Endodermal cell (in vitro differentiated cells): ENCODE measurements around the gene ABI3. TPM values are rescaled to one million over a fixed set of nuclear protein-coding genes. Genes with fewer than 3 reads are reported as not detected.

Source experiments
- DNase-seq: peaks from one replicate; pipeline ENCODE4 v3.0.0-alpha.2; 2017
- H3K27ac ChIP-seq: 2 replicates; pipeline ENCODE4 v1.5.1; 2013; ENCODE audit warnings: mild to moderate bottlenecking, low read depth, low read length, moderate library complexity
- H3K27me3 ChIP-seq: 2 replicates; pipeline ENCODE4 v1.6.1; 2013; ENCODE audit warnings: mild to moderate bottlenecking, low read length, moderate library complexity; ENCODE audit not compliant: insufficient read depth, control insufficient read depth, poor library complexity, severe bottlenecking
- H3K36me3 ChIP-seq: 2 replicates; pipeline ENCODE4 v1.7.0; 2013; ENCODE audit warnings: mild to moderate bottlenecking, low read length, moderate library complexity; ENCODE audit not compliant: control insufficient read depth, insufficient read depth
- H3K4me1 ChIP-seq: one replicate; pipeline ENCODE4 v1.7.0; 2013; ENCODE audit warnings: low read length; ENCODE audit not compliant: control insufficient read depth, insufficient read depth
- H3K4me3 ChIP-seq: 2 replicates; pipeline ENCODE4 v1.5.1; 2013; ENCODE audit warnings: mild to moderate bottlenecking, low read length, moderate library complexity
- H3K9ac ChIP-seq: 2 replicates; pipeline ENCODE4 v1.6.1; 2013; ENCODE audit warnings: mild to moderate bottlenecking, low read length, moderate library complexity; ENCODE audit not compliant: poor library complexity, severe bottlenecking; ENCODE audit errors: extremely low read depth
- H3K9me3 ChIP-seq: 2 replicates; pipeline ENCODE4 v1.6.1; 2013; ENCODE audit warnings: mild to moderate bottlenecking, low read length, moderate library complexity; ENCODE audit not compliant: control insufficient read depth
- H3K27ac Mint-ChIP-seq: 2 replicates; pipeline ENCODE4 v1.8.0; 2020; ENCODE audit warnings: mixed read lengths
- H3K27me3 Mint-ChIP-seq: 2 replicates; pipeline ENCODE4 v1.8.0; 2021; ENCODE audit warnings: mild to moderate bottlenecking, mixed read lengths; ENCODE audit not compliant: insufficient read depth
- H3K36me3 Mint-ChIP-seq: 2 replicates; pipeline ENCODE4 v1.8.0; 2020; ENCODE audit warnings: low read depth, mixed read lengths
- H3K4me1 Mint-ChIP-seq: 2 replicates; pipeline ENCODE4 v1.8.0; 2020; ENCODE audit warnings: mixed read lengths
- H3K4me3 Mint-ChIP-seq: 2 replicates; pipeline ENCODE4 v1.8.0; 2020; ENCODE audit warnings: mild to moderate bottlenecking, moderate library complexity, mixed read lengths
- H3K9me3 Mint-ChIP-seq: 2 replicates; pipeline ENCODE4 v1.8.0; 2020; ENCODE audit warnings: mild to moderate bottlenecking, mixed read lengths
- CTCF ChIP-seq: fragments of 200-600 bp; sonication (generic); conservative IDR thresholded peaks from 2 replicates; pipeline ENCODE4 v1.5.0; 2021; ENCODE audit warnings: antibody characterized with exemption, mild to moderate bottlenecking
- WGBS, 2 experiments: methylation state at CpG; one replicate each; pipeline versions ENCODE4 v1.1.5 to v1.1.7; 2013; ENCODE audit warnings: missing lambda C conversion rate in 2 of 2, mixed read lengths in 1 of 2; ENCODE audit not compliant: insufficient coverage in 1 of 2, insufficient read length in 1 of 2; 5-methylcytosine and 5-hydroxymethylcytosine counted together
- total RNA-seq, 2 donors: library from RNA; stranded (reverse); fragmentation: NEBNext Ultra II Directional in 1 of 2; extraction: Animal tissue kit (Norgen Biotek cat#: 25700) in 1 of 2; gene quantifications; 2 replicates in 1 of 2; 3 replicates in 1 of 2; pipeline ENCODE4 v1.2.1, GENCODE V29; 2021

The ABI3 gene
- total RNA-seq, 2 donors from 2014 or later: 0.58 to 1.7 TPM

DNA sequence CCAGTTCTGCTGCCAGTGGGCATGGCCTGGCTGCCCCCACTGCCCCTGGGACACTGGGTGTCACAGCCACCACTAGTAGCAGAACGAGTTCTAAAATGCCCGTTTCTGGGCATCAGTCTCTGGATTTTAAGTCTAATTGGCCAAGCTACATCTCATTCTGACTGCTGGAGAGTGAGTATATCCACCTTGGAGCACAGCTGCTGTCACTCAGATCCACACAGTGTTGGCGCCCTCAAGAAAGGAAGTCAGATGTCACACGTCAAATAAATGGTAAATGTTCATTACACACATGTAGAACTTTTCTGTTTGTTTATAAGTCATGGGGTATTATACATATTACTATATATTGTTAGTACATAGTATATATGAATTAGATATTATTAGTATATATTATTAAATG is 19.6 kb upstream of the ABI3 start:
- H3K27me3 ChIP-seq: peaks cover 5% of the 10 kb centered on the region
- H3K36me3 ChIP-seq: no peaks in the 10 kb centered on the region
- no peak overlapping the region for H3K9ac ChIP-seq
- Mint-ChIP-seq H3K9me3 (peaks cover 8% of the 10 kb centered on the region), H3K27ac (no peak overlapping the region), H3K4me1 (no peaks in the 10 kb centered on the region), H3K36me3 (no peaks in the 10 kb centered on the region), H3K27me3 (peaks cover 18% of the 10 kb centered on the region), H3K4me3 (peak overlapping the region; percentile 24)
- no peak overlapping the region for H3K27ac ChIP-seq
- H3K4me1 ChIP-seq: no peaks in the 10 kb centered on the region
- 88 to 91% methylated on average over 2 to 3 of the region's 4 CpGs for WGBS, 2 experiments
- H3K9me3 ChIP-seq: peaks cover 3% of the 10 kb centered on the region
- H3K4me3 ChIP-seq: no peak overlapping the region
- DNase-seq: no peak
- TF ChIP-seq CTCF: no peak

- 10% methylated on average over 6 of the region's 8 CpGs for WGBS, 2 experiments
Observed at GRCh38 chr17:49191409-49191916, 19.0 kb upstream of the ABI3 start.

DNA sequence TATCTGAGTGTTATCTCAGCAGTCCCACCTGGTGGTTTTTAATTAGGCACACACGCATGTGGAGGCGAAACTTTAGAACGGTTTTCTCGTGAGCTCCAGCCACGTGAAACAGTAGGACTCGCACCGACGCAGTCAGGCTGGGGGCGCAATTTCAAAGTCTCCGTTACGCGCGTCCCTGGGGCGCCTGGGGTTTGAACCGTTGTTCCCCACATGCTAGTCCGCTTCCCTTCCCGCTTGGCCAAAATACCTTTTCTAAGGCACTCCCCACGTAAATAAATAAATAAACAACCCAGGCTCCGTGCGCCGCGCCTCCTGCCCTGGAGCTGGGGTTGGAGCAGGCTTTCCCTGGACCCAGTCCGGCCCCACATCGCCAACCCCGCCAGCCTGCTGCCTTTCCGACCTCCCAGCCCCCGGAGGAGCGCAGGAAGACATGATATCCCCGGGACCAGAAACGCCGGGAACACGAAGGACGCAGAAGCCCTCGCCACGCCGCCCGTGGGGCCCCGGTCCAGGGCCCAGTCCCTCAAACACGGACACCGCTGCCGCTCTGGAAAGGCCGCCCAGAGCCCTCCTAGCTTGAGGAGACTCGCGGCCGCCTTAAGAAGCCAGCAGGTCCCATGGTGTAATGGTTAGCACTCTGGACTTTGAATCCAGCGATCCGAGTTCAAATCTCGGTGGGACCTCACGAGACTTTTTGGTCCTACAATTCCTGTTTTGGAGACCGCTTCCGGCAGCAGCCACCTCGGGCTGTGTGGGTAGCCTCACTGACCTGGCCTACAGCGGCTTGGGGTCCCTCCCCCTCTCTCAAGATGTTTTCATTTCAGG is 18.4 kb upstream of the ABI3 start:
- peak overlapping the region; percentile 79 for H3K4me3 ChIP-seq
- DNase-seq: peak; percentile 99
- H3K4me1 ChIP-seq: no peaks in the 10 kb centered on the region
- no peaks in the 10 kb centered on the region for H3K9me3 ChIP-seq
- H3K9ac ChIP-seq: peak overlapping the region; percentile 89
- H3K36me3 ChIP-seq: no peaks in the 10 kb centered on the region
- 0% methylated on average over 33 to 53 of the region's 53 CpGs for WGBS, 2 experiments
- peaks cover 5% of the 10 kb centered on the region for H3K27me3 ChIP-seq
- H3K36me3 Mint-ChIP-seq: no peaks in the 10 kb centered on the region
- H3K27me3 Mint-ChIP-seq: peaks cover 18% of the 10 kb centered on the region
- peak overlapping the region; percentile 92 for H3K4me3 Mint-ChIP-seq
- peak overlapping the region; percentile 92 for H3K27ac ChIP-seq
- H3K27ac Mint-ChIP-seq: peak overlapping the region; percentile 99
- peak; percentile 53 for TF ChIP-seq CTCF
- H3K9me3 Mint-ChIP-seq: no peaks in the 10 kb centered on the region
- no peaks in the 10 kb centered on the region for H3K4me1 Mint-ChIP-seq

More at GRCh38 chr17:49191409-49191916, 19.0 kb upstream of the ABI3 start:
- H3K9me3 Mint-ChIP-seq: peaks cover 3% of the 10 kb centered on the region
- Histone ChIP-seq H3K36me3 (no peaks in the 10 kb centered on the region), H3K9me3 (no peaks in the 10 kb centered on the region), H3K27me3 (peaks cover 5% of the 10 kb centered on the region), H3K9ac (peak overlapping the region; percentile 89), H3K4me1 (no peaks in the 10 kb centered on the region), H3K27ac (peak overlapping the region; percentile 92), H3K4me3 (peak overlapping the region; percentile 79)
- no peaks in the 10 kb centered on the region for H3K36me3 Mint-ChIP-seq
- H3K4me1 Mint-ChIP-seq: no peaks in the 10 kb centered on the region
- H3K27ac Mint-ChIP-seq: peak overlapping the region; percentile 99
- H3K4me3 Mint-ChIP-seq: peak overlapping the region; percentile 92
- TF ChIP-seq CTCF: no peak
- peaks cover 18% of the 10 kb centered on the region for H3K27me3 Mint-ChIP-seq
- DNase-seq: no peak
